ENCODE results near the gene CNTN5. TPM values are rescaled to one million over a fixed set of nuclear protein-coding genes. Genes with fewer than 3 reads are reported as not detected.

Gene CNTN5
- total and polyA plus RNA-seq, 7 donors, result under 0.01 to 0.46 TPM; not detected in 5

GRCh38 chr11:99766811-99767210 lies 746.1 kb downstream of the CNTN5 start:
- DNase-seq, result no peak
- intact Hi-C loops (cut with DNase I), result no loop called here
- no peak for TF ChIP-seq CTCF (IDR thresholded peaks at IDR 0.05)
- 25 to 32% (median 27%) methylated on average over 3 of the region's 3 CpGs for WGBS, 3 donors
- no peak for ATAC-seq
- Histone ChIP-seq H3K9me3 (no peaks in the 10 kb centered on the region), H3K4me3 (no peak overlapping the region), H3K36me3 (ENCODE audit: insufficient read depth in 1 of 2, low read depth in 1 of 2) (no peaks in the 10 kb centered on the region), H3K27me3 (ENCODE audit: insufficient read depth in 3 of 3, low read length in 2 of 3) (no peaks in the 10 kb centered on the region), H3K27ac (no peak overlapping the region), H3K4me1 (no peaks in the 10 kb centered on the region)

DNA sequence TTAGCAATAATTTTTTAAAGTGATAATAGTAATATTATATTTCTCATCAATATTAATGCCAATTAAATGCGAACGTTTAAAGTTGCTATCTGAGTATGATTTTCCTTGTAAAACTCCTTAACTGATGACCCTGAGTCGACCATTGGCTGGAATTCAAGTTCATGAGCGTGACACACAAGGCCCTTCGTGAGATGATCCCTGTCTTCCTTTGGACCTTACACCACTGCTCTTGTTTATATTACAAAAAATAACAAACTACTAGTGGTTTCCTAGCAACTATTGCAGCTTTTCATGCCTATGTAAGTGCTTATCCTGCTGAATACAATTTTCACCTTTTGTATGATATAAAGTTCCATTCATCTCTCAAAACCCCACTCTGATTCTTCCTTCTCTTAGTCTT lies 752.9 kb downstream of the CNTN5 start:
- intact Hi-C loops (cut with DNase I), result no loop called here
- DNase-seq (no peak), ATAC-seq (no peak)
- Histone ChIP-seq H3K9me3 (no peaks in the 10 kb centered on the region), H3K27ac (no peak overlapping the region), H3K4me1 (no peaks in the 10 kb centered on the region), H3K36me3 (ENCODE audit: insufficient read depth in 1 of 2, low read depth in 1 of 2) (no peaks in the 10 kb centered on the region), H3K4me3 (no peak overlapping the region), H3K27me3 (ENCODE audit: insufficient read depth in 3 of 3, low read length in 2 of 3) (no peaks in the 10 kb centered on the region)
- TF ChIP-seq CTCF (IDR thresholded peaks at IDR 0.05), result no peak
- WGBS, 3 donors, result 16 to 35% (median 21%) methylated on average over 5 of the region's 5 CpGs

DNA sequence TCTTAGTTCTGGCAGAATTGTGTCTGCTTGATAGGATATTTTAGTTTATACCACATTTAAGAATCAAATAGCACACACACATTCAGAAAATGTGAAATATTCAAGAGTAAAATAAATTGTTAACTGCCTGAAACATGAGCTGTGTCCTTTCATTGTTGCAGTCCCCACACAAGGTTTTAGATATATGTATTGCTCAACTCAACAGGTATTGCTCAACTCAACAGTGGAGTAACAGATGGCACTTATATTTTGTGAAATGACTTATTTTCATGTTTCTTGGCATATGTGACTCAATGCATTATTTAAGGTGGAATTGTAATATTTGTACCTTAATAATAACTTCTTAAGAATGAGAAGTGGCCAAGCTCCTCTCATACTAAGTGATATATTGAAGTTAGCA lies 760.3 kb downstream of the CNTN5 start:
- no peak overlapping the region for H3K27ac ChIP-seq
- ATAC-seq (no peak), DNase-seq (no peak)
- no peaks in the 10 kb centered on the region for H3K4me1 ChIP-seq
- intact Hi-C loops (cut with DNase I), result no loop called here
- H3K4me3 ChIP-seq, result no peak overlapping the region
- no peak for TF ChIP-seq CTCF (IDR thresholded peaks at IDR 0.05)
- H3K9me3 ChIP-seq, result no peaks in the 10 kb centered on the region
- no peaks in the 10 kb centered on the region for H3K27me3 ChIP-seq (ENCODE audit: insufficient read depth in 3 of 3, low read length in 2 of 3)
- no peaks in the 10 kb centered on the region for H3K36me3 ChIP-seq (ENCODE audit: insufficient read depth in 1 of 2, low read depth in 1 of 2)

DNA sequence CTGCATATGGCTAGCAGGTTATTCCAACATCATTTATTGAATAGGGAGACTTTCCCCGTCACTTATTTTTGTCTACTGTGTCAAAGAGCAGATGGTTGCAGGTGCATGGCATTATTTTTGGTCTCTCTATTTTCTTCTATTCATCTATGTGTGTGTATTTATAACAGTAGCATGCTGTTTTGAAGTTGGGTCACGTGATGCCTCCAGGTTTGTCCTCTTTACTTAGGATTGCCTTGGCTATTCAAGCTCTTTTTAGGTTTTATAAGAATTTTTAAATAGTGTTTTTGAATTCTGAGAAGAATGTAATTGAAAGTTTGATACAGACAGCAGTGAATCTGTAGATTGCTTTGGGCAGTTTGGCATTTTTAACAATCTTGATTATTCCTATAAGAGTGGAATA lies 770.6 kb downstream of the CNTN5 start:
- Histone ChIP-seq H3K9me3 (no peaks in the 10 kb centered on the region), H3K4me3 (no peak overlapping the region), H3K4me1 (no peaks in the 10 kb centered on the region), H3K27ac (no peak overlapping the region), H3K27me3 (ENCODE audit: insufficient read depth in 3 of 3, low read length in 2 of 3) (no peaks in the 10 kb centered on the region), H3K36me3 (ENCODE audit: insufficient read depth in 1 of 2, low read depth in 1 of 2) (no peaks in the 10 kb centered on the region)
- DNase-seq, result no peak
- intact Hi-C loops (cut with DNase I), result no loop called here
- no peak for TF ChIP-seq CTCF (IDR thresholded peaks at IDR 0.05)
- WGBS, 3 donors, result 29 to 58% (median 48%) methylated on average over 2 of the region's 2 CpGs
- no peak for ATAC-seq

DNA sequence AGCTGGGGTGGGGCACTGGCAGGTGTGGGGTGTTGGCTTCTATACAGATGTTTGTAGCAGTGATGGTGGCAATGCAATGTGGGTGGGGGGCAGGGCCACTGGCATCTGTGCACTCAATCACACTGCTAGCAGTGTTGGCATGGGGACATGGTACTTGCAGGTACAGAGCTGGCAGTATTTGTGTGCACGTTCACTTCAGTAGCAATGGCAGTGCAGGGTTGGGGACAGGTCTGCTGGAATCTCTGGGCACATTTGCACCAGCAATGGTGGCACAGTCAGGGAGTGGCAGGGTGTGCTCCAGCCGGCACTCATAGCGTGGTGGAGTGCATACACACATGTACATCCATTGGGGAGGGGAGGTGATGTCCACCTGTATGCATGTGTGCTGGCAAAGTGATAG lies 775.2 kb downstream of the CNTN5 start:
- Histone ChIP-seq H3K27me3 (ENCODE audit: insufficient read depth in 3 of 3, low read length in 2 of 3) (no peaks in the 10 kb centered on the region), H3K4me1 (no peaks in the 10 kb centered on the region), H3K4me3 (no peak overlapping the region), H3K9me3 (no peaks in the 10 kb centered on the region), H3K36me3 (ENCODE audit: insufficient read depth in 1 of 2, low read depth in 1 of 2) (no peaks in the 10 kb centered on the region), H3K27ac (no peak overlapping the region)
- TF ChIP-seq CTCF (IDR thresholded peaks at IDR 0.05), result no peak
- intact Hi-C loops (cut with DNase I), result no loop called here
- no peak for ATAC-seq
- 88 to 95% (median 92%) methylated on average over 3 of the region's 3 CpGs for WGBS, 3 donors
- DNase-seq, result no peak

Data from psoas muscle (tissue), 8 donors.